Measurements from ENCODE around the gene ARMH3.

ARMH3 gene

DNA sequence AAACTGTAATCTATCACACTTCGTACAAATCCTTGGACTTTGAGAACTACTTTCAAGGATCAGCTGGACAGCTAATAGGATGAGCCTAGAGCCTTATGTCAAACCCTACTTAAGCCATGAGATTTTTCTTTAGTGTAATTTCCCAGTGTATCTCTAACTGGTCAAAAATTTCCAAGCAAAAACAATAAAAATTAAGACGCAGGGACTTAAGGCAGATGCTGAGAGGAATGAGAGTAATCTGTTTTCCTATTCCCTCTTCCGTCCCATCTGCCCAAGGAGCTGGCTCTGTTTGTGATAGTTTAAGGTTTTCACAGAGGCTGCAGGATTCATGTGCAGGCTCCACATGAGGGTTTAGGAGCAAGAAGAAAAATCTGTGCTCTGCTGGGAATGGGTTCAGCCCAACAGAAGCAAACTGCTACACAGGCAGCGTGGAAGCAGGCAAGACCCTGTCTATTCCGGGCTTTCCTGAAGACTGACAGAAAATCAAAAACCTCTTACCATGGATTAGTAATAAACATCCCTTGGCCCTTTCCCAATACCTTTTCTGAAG, 62.2 kb downstream of the ARMH3 start:
- H3K4me3 ChIP-seq (ENCODE audit: low read length): no peak overlapping the region
- no peaks in the 10 kb centered on the region for H3K9me2 ChIP-seq (replicated peaks; ENCODE audit: control insufficient read depth, low read length)
- no peaks in the 10 kb centered on the region for H3K27me3 ChIP-seq (ENCODE audit: control insufficient read depth, low read length)
- no peak overlapping the region for H3K4me2 ChIP-seq (ENCODE audit: low read length)
- TF ChIP-seq EZH2phosphoT487 (IDR thresholded peaks at IDR 0.05; ENCODE audit: borderline replicate concordance, low read length) (no peak), CTCF (IDR thresholded peaks at IDR 0.05; ENCODE audit: low read depth, low read length, poor library complexity, severe bottlenecking) (no peak)
- no peak overlapping the region for H3K27ac ChIP-seq (ENCODE audit: low read depth, low read length)
- no peaks in the 10 kb centered on the region for H4K20me1 ChIP-seq (ENCODE audit: control insufficient read depth, insufficient read depth, low read depth, low read length)
- H3K9me3 ChIP-seq (ENCODE audit: control insufficient read depth, insufficient read depth, low read length): no peaks in the 10 kb centered on the region
- H3K79me2 ChIP-seq (ENCODE audit: control insufficient read depth, low read length): no peaks in the 10 kb centered on the region
- 0 out of 2 replicates have a peak, but pooled peaks cover under 1% of the 10 kb centered on the region for H3F3A ChIP-seq (ENCODE audit: control insufficient read depth, insufficient read depth)
- H3K4me1 ChIP-seq (ENCODE audit: control insufficient read depth, low read length): no peaks in the 10 kb centered on the region
- peaks cover 23% of the 10 kb centered on the region for H3K36me3 ChIP-seq (ENCODE audit: control insufficient read depth, low read length)

DNA sequence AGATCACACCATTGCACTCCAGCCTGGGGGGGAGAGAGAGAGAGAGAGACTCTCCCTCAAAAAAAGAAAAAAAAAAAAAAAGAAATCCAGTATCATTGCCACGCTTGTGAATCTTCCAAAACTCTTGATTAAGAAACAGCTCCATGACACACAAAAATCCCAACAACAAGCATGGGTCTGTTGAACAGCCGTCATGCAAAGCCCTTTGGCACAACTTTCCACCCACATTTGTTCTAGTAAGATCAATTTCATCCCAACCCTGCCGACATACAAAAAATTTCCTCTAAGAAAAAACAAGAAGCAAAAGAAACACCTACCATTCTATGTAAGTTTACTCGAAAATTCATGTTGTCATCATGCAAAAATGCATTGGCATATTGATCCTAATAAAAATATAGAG, 62.8 kb downstream of the ARMH3 start:
- Histone ChIP-seq H3K79me2 (ENCODE audit: control insufficient read depth, low read length) (no peaks in the 10 kb centered on the region), H3K27ac (ENCODE audit: low read depth, low read length) (no peak overlapping the region)

GRCh38 chr10:101987136-101987535, 68.8 kb downstream of the ARMH3 start:
- Histone ChIP-seq H3K4me3 (ENCODE audit: low read length) (no peak overlapping the region), H3K36me3 (ENCODE audit: control insufficient read depth, low read length) (peaks cover 44% of the 10 kb centered on the region), H4K20me1 (ENCODE audit: control insufficient read depth, insufficient read depth, low read depth, low read length) (no peaks in the 10 kb centered on the region), H3K4me2 (ENCODE audit: low read length) (no peak overlapping the region; the same call in 1 of the 2 replicates), H3K4me1 (ENCODE audit: control insufficient read depth, low read length) (peaks cover 21% of the 10 kb centered on the region), H3K79me2 (ENCODE audit: control insufficient read depth, low read length) (no peaks in the 10 kb centered on the region), H3K27me3 (ENCODE audit: control insufficient read depth, low read length) (no peaks in the 10 kb centered on the region), H3K9me3 (ENCODE audit: control insufficient read depth, insufficient read depth, low read length) (no peaks in the 10 kb centered on the region), H3K9me2 (replicated peaks; ENCODE audit: control insufficient read depth, low read length) (no peaks in the 10 kb centered on the region), H3K27ac (ENCODE audit: low read depth, low read length) (no peak overlapping the region), H3F3A (ENCODE audit: control insufficient read depth, insufficient read depth) (no peaks in the 10 kb centered on the region)
- TF ChIP-seq CTCF (IDR thresholded peaks at IDR 0.05; ENCODE audit: low read depth, low read length, poor library complexity, severe bottlenecking) (no peak), EZH2phosphoT487 (IDR thresholded peaks at IDR 0.05; ENCODE audit: borderline replicate concordance, low read length) (no peak)

More for the DNA sequence above, 62.8 kb downstream of the ARMH3 start:
- Histone ChIP-seq H3F3A (ENCODE audit: control insufficient read depth, insufficient read depth) (no peaks in the 10 kb centered on the region), H4K20me1 (ENCODE audit: control insufficient read depth, insufficient read depth, low read depth, low read length) (no peaks in the 10 kb centered on the region), H3K4me2 (ENCODE audit: low read length) (no peak overlapping the region), H3K9me3 (ENCODE audit: control insufficient read depth, insufficient read depth, low read length) (no peaks in the 10 kb centered on the region), H3K4me1 (ENCODE audit: control insufficient read depth, low read length) (no peaks in the 10 kb centered on the region), H3K36me3 (ENCODE audit: control insufficient read depth, low read length) (peaks cover 22% of the 10 kb centered on the region), H3K9me2 (replicated peaks; ENCODE audit: control insufficient read depth, low read length) (no peaks in the 10 kb centered on the region), H3K27me3 (ENCODE audit: control insufficient read depth, low read length) (no peaks in the 10 kb centered on the region), H3K4me3 (ENCODE audit: low read length) (no peak overlapping the region)
- TF ChIP-seq EZH2phosphoT487 (IDR thresholded peaks at IDR 0.05; ENCODE audit: borderline replicate concordance, low read length): no peak
- no peak for TF ChIP-seq CTCF (IDR thresholded peaks at IDR 0.05; ENCODE audit: low read depth, low read length, poor library complexity, severe bottlenecking)

Measured in DOHH2 (cell line).